HG02759 (cell line): ENCODE measurements around the gene CHCHD6.

Experiments used
- ATAC-seq: cut with Tn5 transposase; IDR thresholded peaks from one replicate; pipeline ENCODE4 v1.9.1; 2021; ENCODE audit warnings: mild to moderate bottlenecking, moderate library complexity; ENCODE audit not compliant: unreplicated experiment

The CHCHD6 gene

DNA sequence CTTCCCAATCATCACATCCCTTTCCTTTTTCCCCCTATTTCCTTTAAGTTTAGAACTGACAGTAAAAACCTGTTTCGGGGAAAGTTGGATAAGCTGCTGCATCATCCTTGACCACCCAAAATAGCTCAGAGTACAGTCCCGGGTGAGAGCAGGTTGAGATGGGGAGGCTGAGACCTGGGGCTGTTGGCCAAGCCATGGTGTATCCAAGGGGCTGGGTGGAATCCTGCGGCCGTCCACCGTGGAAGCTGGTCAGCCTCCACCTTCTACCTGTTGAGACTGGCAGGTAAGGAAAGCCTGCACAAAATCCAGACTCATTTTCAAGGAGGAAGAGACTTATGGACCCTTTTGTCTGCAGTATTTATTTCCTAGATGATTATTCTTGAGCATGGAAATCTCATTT lies 150.6 kb downstream of the CHCHD6 start:
- ATAC-seq: no peak

DNA sequence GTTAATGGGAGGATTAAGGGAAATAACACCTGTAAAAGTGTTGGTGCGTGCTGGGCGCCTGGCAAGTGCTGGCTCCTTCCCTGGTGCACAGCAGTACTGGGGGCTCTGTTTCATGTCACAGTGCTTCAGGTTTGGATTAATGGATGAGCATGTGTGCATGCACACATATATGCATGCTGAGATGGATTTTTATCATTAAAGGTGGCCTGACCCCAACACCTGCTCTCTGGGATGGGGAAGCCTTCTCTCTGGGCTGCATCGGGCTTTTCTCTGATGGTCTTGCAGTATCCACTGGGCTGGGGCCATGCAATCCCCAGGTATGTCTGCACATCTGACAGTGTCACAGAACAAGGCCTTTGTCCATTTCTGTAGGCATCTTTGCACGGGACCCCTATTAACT lies 151.3 kb downstream of the CHCHD6 start:
- ATAC-seq: no peak

DNA sequence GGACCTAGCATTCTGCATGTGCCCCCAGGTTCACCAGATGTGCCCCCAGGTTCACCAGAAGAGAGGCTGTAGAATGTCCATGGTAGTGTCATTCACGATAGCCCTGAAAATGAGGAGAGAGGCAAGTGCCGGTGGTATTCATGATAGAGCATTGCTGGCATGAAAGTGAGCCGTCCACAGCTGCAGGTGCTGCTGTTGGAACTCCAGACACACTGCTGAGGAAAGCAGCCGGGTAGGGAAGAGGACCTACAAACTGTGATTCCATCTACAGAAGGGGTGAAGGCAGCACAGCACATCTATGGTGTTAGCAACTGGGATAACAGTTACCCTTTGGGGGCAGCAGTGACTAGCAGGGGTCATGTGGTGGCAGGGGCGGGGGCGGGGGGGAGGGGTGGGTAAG lies 153.9 kb downstream of the CHCHD6 start:
- no peak for ATAC-seq

DNA sequence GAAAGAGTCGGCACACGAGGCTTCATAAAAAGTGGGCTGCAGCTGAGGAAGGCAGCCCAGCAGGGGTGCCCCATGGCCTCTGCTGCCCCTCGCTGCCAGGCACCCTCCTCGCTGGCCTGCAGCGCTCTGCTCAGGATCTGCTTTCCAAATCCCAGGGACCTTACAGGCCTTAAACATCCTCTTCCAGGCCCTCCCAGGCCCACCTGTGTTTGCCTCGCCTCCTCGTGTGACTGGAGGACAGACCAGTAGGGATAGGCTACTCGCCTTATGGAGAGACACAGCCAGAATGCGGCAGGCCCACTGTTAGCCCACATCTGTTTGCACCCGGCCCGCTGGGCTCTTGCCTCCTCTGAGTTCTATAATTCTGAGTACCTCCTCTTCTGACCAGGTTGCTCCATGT lies 154.4 kb downstream of the CHCHD6 start:
- no peak for ATAC-seq

DNA sequence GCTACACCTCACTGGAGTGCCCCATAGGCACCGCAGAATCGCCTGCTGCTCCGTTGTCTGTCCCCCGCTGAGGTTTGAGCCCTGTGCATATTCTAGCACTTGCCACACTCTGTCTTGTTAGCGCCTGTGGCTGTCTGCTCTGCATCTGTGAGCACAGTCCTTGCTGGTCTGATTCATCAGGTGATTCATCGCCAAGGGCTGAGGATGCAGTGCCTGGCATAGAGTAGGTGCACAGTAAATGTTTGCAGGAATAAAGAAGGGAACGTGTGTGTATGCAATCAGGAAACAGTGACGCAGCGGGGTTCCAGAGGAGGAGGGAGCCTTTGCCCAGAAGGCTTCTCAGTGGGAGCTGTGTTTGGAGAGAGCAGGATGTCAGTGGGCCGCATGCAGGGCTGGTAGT lies 154.8 kb downstream of the CHCHD6 start:
- no peak for ATAC-seq

DNA sequence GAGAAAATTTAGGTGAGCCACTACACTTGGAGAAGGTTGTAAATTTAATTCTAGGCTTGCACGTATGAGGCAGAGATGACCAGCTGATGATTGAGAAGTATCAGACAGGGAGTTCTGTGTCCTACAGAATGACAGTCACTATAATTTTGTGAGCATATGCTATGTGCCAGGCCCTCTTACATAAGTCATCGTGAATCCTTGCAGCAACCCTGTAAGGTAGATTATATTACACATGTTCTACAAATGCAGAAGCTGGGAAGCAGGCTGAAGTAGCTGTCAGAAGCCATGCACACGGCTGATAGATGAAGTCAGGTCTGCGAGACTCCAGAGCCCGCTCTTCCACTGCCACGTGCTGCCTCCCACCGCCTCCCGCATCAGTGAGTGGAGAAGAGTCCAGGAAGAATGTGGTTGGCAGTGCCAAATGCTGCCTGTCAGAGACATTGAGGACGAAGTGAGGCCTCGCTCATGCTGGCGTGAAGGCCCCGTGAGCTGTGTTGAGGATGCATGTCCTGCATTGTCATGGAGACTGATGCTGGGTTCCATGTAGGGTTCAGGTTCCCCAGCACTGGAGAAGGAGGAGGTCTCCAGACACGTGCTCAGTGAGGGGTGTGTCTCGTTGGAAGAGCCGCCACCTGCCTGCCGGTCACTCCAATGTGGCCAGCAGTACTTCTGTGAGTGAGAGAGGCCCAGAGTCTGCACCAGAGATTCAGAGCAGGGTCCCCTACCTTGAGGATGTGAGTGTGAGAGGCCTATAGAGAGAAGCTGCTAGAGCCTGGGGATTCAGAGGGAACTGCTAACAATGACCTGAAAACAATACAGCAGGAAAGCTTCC lies 155.6 kb downstream of the CHCHD6 start:
- ATAC-seq: no peak

DNA sequence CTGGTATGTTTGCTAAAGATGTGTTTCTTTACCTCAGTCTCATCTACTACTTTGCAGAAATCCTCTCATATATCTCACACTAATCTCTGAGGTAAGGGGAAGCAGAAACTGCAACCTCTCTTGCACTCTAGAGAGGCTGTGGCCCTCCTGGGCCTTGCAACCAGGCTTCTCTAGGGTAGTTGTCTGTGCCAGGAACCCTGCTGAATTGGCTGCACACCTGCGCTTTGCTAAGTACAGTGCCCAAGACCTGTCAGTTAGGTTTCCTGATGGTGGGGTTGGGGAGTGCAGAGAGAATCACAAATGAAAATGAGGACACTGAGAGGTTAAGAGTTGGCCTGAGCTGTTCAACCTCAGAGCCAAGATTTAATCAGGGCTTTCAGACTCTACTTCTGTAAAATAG lies 161.7 kb downstream of the CHCHD6 start:
- no peak for ATAC-seq

DNA sequence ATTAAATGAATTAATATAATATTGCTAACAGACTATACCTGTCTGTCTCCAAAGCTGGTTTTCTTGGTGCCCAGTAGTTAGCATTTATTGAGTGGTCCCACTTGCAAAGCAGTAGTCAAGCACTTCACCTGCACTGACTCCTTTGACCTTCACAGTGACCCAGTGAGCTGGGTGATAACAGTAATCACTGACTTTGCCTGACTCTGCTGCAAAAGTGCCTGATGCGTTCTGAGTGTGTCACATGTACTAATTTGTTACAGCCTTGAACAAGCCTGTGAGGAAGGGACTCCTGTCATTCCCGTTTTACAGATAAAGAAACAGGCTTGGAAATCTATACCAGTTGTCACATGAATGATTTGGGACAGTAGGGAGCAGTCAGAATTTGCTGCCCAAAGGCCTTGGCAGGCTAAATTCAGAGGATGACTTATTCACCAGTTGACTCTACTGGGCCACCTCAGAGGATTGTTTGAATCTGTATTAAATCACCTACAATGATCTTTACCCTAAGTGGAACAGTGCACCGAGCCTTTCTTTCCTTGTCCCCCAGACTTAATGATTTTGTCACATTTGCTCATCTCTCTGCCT lies 162.2 kb downstream of the CHCHD6 start:
- ATAC-seq: no peak

DNA sequence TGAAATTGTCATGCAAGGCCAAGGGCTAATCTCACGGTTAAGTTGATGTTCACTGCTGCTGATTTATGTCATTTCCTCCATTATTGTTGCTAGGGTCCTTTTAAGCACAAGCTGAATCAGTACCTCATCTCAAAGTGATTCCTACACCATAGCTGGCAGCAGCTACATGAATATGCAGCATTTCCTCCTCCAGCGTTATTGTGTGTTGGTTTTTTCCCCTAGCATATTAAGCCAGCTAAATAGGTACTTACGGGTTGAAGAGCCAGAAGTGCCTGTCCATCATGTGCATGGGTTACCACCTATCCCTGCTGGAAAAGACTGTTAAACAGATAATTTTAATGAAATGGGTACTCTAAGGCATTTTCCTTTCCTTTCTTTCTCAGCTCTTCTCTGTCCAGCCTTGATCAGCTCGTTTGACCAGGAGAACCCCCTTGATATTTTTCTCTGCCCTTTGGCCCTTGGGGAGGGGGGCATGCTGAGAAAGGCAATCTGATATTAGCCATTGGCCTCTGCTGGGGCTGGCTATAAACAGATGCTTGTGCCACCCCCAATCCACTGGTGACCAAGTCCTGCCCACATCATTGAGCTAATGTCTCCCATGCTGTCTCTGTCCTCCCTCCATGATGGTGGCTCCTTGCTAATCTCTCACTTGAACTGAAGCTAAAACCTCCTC lies 163.3 kb downstream of the CHCHD6 start:
- no peak for ATAC-seq

DNA sequence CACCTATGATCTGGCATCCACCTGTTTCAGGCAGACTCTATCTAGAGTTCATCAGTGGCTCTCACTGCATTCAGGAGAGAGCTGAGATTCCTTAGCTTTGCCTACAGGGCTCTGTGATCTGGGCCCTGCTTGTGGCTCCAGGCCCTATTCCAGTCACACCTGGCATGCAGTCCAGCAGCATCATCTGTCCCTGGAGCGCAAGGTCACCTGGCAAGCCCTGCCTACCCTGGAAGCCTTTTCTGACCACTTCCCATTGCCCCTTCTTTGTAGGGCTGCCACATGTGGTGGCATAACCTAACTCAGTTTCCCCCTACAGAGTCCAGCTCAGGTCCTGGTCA lies 163.8 kb downstream of the CHCHD6 start:
- ATAC-seq: no peak

DNA sequence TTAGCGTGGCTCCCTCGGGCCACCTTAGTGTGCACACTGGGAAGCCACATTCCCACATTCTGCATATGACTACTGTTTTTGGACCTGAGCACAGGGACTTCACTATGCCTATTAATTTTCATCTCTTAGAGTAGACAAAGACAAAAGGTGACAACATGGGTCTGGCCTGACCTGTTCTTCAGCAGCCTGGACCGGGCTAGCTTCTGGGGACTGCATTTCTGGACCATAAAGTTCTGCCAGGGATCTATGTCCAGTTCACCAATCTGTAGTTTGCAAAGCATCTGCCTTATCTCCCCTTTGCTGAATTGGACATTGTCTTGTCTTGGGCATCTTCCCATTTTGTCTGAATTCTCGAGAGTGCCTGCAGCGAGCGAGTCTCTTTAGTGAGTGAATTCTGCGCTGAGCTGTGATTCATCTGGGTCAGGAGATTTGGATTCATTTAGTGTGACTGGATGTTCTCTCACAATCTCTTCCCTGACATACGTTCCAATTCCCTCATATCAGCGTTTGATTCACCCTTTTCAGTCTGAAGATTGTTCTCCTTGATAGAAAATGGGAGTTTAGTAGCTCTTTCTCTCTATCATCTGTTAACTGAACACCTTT lies 166.7 kb downstream of the CHCHD6 start:
- no peak for ATAC-seq

DNA sequence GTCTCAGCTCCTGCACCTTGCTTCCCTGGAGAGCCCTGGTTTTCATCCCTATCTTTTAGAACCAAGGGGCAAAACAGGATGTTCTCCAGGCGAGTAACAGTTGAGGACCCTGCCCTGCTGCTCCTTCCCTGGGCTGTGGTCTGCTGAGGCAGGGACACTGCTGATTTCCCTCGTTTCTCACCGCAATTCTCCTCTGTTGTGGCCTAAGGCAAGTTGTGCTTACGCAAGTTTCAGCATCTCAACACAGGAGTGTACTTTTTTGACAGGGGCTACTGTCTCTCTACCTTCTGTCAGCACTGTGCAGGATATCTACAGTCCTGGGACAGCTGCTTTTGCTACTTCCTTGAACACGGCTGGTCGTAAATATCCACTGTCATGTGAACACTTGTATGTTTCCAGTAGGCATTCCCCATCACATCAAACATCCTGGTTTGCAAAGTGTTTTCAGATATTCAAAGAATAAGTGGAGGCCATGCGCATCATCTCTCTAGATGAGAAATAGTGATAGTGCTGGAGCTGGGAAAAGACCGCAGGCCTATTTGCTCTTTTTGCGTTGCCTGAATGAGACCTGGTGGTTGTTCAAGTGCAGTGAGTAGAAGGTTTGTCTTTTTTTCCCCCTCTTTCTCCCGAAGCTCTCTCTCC lies 168.8 kb downstream of the CHCHD6 start:
- no peak for ATAC-seq

DNA sequence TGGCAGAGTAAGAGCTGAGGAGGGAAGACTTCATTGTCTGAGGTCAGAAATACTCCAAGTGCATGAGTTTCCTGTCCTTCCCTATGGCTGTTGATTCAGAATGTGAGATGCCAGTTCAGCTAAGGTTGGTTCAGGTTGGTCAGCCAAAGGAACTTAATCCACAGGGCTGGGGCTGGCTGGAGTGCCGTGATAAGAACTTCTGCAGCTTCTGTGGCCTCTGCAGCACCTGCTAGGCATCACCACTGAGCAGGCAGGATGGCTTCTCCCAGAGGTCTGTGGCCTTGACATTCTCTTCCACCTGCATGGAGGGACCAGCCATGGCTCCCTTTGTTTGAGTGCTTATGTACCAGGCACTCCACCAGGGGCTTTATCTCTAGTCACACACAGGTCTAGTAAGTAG lies 169.4 kb downstream of the CHCHD6 start:
- ATAC-seq: no peak

DNA sequence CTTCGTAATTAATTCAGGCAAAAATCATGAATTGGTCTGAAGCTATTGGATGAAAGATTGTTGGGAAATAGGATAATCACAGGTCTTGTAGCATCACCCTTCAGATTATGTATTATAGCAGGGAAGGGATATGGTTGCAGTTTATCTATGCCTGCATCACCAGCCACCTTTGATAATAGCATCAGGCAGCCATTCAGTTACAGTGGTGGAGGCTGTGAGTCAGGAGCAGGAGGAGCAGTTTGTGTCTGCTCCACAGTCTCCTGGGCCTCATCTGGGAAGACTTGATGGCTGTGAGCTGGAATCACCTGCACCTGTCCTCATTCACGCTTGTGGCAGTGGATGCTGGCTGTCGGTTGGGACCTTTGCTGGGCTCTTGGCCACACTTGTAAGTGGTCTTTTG lies 174.6 kb downstream of the CHCHD6 start:
- ATAC-seq: no peak

DNA sequence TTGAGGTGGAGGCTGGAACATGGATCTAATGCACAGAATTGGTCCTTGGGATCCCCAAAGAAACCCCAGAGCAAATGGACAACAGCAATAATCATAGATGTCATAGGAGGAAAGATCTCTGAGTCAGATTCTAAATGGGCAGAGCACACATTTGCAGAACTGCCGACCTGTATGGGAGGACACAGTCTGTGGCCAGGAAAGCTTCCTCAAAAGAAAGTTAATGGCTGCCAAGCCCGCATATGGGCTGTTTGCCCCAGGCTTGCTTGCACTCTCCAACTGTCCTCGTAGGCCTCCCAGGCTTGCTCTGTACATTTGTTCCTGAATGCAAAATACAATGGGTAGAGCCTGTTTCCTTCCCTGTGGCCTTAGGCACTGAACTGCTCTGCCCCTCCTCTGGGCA lies 176.9 kb downstream of the CHCHD6 start:
- no peak for ATAC-seq

DNA sequence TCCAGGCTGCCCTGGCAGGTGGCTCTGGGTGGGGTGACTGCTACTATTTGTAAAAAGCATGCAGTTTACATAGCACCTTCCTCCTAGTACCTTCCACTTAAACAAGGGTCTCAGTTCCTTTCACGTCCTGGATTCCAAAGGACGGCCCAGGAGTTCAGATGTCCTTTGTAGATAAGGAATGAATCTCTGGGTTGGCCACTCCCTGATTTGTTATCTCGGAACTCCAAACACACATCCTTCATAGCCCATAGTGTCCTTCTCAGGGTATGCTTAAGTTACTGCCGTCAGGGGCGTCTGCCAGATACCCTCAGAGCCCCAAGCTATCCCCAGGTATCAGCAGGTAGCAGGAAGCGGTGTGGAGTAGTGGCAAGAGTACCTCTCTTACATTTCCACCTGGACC lies 177.8 kb downstream of the CHCHD6 start:
- no peak for ATAC-seq

DNA sequence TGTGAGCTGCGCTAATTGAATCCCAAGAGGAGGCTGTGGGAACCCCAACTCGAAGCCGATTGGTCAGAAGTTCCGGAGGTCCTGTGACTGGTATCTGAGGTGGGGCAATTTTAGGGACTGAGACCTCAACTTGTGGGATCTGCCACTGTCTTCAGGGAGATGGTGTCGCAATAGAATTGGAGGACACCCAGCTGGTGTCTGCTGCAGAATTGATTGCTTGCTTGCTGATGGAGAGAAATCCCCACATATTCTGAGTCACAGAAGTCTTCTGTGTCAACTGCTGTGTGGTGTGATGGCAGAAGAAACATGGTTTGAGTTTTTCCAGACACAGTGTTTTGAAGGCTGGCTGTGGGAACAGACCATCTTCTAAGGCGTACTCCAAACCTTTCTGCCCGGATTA lies 179.2 kb downstream of the CHCHD6 start:
- no peak for ATAC-seq

DNA sequence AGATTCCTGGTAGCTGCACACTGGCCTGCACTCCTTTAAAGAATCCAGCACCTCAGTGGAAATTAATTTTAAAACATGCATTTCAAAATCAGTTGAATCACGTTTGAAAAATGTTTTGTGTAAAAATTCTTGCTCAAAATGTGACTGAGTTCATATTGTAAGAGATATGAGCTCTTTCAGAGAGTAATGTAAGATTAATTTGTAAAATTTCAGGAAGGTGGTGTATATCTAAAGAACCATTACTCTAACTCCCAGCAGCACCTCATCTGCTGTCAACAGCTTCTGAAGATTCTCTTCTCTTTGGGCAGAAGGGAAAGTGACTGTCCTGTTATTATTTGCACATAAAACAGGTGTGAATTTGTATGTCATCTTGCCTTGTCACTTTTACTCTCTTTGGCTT lies 181.4 kb downstream of the CHCHD6 start:
- no peak for ATAC-seq

DNA sequence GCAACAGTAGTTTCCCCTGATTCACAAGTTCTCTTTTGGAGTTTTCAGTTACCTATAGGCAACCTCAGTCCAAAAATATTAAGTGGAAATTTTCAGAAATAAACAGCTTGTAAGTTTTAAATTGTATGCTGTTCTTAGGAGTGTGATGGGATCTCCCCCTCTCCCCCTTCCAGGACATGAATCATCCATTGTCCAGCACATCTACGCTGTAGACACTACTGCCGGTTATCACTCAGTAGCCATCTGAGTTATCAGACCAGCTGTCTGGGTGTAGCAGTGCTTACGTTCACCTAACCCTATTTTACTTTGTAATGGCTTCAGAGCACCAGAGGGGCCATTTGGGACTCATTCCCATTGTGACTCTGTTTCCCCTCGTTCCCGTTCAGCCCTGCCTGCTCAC lies 182.2 kb downstream of the CHCHD6 start:
- no peak for ATAC-seq

DNA sequence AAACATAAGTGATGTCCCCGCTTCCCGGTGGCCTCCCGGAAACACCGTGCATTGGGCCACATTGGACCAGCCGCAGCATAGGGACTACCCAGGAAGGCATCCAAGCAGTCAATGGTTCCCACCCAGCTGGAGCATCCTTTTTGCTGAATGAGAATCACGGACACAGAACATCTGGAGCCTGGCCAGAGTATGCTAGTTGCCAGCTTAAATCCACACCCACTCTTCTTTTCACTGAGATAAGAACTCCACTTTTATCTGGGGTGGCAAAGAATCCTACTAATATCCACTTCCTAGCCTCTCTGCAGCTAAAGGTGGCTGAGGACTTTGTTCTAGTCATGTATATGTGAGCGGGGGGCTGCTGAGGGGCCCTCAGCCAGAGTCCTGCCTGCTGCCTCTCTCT lies 183.6 kb downstream of the CHCHD6 start:
- no peak for ATAC-seq

DNA sequence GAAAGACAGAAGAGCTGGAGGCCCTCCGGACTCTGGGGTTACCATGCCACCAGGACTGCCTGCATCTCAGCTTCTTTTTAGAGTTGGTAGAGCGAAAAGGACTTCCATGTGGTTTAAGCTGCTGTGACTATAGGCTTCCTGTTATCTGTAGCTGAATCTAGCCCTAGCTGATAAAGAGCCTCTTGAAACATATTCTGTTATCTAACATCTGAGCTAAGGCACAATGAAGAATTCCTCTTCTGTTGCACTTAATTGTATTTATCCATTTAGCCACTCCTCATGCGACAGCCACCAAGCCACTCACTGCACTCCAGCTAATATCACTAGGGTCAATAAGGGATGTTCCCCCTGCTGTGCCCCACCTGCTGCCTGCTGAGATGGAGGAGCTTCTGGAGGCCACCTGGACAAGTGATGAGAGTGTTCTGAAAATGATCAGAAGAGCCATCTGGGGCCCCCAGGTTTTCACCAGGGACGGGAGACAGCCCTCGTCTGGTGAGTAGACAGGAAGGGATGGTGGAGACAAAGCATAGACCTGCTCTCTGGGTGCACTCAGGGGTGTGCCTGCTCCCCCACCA lies 184.2 kb downstream of the CHCHD6 start:
- no peak for ATAC-seq
